Smooth muscle cell (in vitro differentiated cells): Measurements from ENCODE around the gene PYGB. TPM values are rescaled to one million over a fixed set of nuclear protein-coding genes. Genes with fewer than 3 reads are reported as not detected.

Experiments
- DNase-seq: peaks from one replicate; lab custom pipeline; 2025; ENCODE audit not compliant: unreplicated experiment; lab: John Stamatoyannopoulos, UW
- H2AFZ ChIP-seq: fragments of 200-600 bp; sonication (generic); 2 replicates; pipeline ENCODE4 v1.6.0; 2016; ENCODE audit warnings: antibody characterized with exemption, low read depth, mild to moderate bottlenecking
- H3F3A ChIP-seq: fragments of 200-600 bp; sonication (generic); 2 replicates; pipeline ENCODE4 v1.6.0; 2017; ENCODE audit warnings: antibody characterized with exemption, low read depth
- H3K27ac ChIP-seq: fragments of 200-600 bp; sonication (generic); 2 replicates; pipeline ENCODE4 v1.5.1; 2016; ENCODE audit warnings: low read depth, mild to moderate bottlenecking
- H3K27me3 ChIP-seq: fragments of 200-600 bp; sonication (generic); 2 replicates; pipeline ENCODE4 v1.6.1; 2016; ENCODE audit warnings: low read depth, mild to moderate bottlenecking
- H3K36me3 ChIP-seq: fragments of 200-600 bp; sonication (generic); 2 replicates; pipeline ENCODE4 v1.5.1; 2016; ENCODE audit warnings: low read depth
- H3K4me1 ChIP-seq: fragments of 200-600 bp; sonication (generic); 2 replicates; pipeline ENCODE4 v1.5.1; 2016; ENCODE audit warnings: low read depth
- H3K4me2 ChIP-seq: fragments of 200-600 bp; sonication (generic); 2 replicates; pipeline ENCODE4 v1.6.0; 2016; ENCODE audit warnings: mild to moderate bottlenecking
- H3K4me3 ChIP-seq: fragments of 200-600 bp; sonication (generic); 2 replicates; pipeline ENCODE4 v1.5.1; 2016; ENCODE audit warnings: mild to moderate bottlenecking
- H3K79me2 ChIP-seq: fragments of 200-600 bp; sonication (generic); 2 replicates; pipeline ENCODE4 v1.6.0; 2016; ENCODE audit warnings: low read depth, mild to moderate bottlenecking
- H3K9ac ChIP-seq: fragments of 200-600 bp; sonication (generic); 2 replicates; pipeline ENCODE4 v1.6.0; 2016; ENCODE audit warnings: low read depth
- H3K9me3 ChIP-seq: fragments of 200-600 bp; sonication (generic); replicated peaks from 2 replicates; pipeline ENCODE4 v1.5.1; 2016; ENCODE audit warnings: low read depth
- H4K20me1 ChIP-seq: fragments of 200-600 bp; sonication (generic); 2 replicates; pipeline ENCODE4 v1.6.0; 2016; ENCODE audit warnings: low read depth
- CTCF ChIP-seq: fragments of 200-600 bp; sonication (generic); IDR thresholded peaks from 2 replicates; pipeline ENCODE4 v1.5.1; 2017; ENCODE audit warnings: borderline replicate concordance, mild to moderate bottlenecking, antibody characterized with exemption; ENCODE audit not compliant: insufficient read depth, poor library complexity, severe bottlenecking
- WGBS: methylation state at CpG from one replicate; pipeline ENCODE4 v1.1.7; 2016; ENCODE audit warnings: low lambda C conversion rate; 5-methylcytosine and 5-hydroxymethylcytosine counted together
- polyA plus RNA-seq: library from polyadenylated mRNA; unstranded; fragments of >200 nt; fragmentation: Nextera tagmentation; extraction: Ambion mirVana; gene quantifications from 2 replicates; pipeline ENCODE4 v1.2.1, GENCODE V29; 2016
- total RNA-seq: library from RNA; depleted of rRNA; stranded (reverse); fragments of >200 nt; gene quantifications from 2 replicates; pipeline ENCODE4 v1.2.3, GENCODE V29; 2014

The PYGB gene
- total RNA-seq (31.8 and 44.4 TPM in 2 replicates), polyA plus RNA-seq (39.4 and 43.3 TPM in 2 replicates)

GRCh38 chr20:25247956-25248785, at the start of gene PYGB:
TSS of gene PYGB (plus strand) at chr20:25248085. CDS start at chr20:25248179, 94 bp downstream.
- under 1% methylated on average over 69 of the region's 113 CpGs for whole genome bisulfite sequencing
- peak within 1 kb of the TSS; percentile 63 for H3K9ac ChIP-seq
- H3K79me2 ChIP-seq: peaks cover 42% of the 10 kb centered on the region
- TF ChIP-seq CTCF: no peak
- H3K4me3 ChIP-seq: peak within 1 kb of the TSS; percentile 71
- no peaks in the 10 kb centered on the region for H3K36me3 ChIP-seq
- peak within 1 kb of the TSS; percentile 35 for H3K27ac ChIP-seq
- H3K9me3 ChIP-seq: no peaks in the 10 kb centered on the region
- H3K27me3 ChIP-seq: no peaks in the 10 kb centered on the region
- peak; percentile 76 for DNase-seq
- peak within 1 kb of the TSS; percentile 74 for H2AFZ ChIP-seq
- H4K20me1 ChIP-seq: peaks cover 44% of the 10 kb centered on the region
- no peaks in the 10 kb centered on the region for H3F3A ChIP-seq
- H3K4me2 ChIP-seq: peak within 1 kb of the TSS; percentile 93
- peaks cover 31% of the 10 kb centered on the region for H3K4me1 ChIP-seq

GRCh38 chr20:25198663-25199383, 49.1 kb upstream of the PYGB start:
- 83% methylated on average over 11 of the region's 11 CpGs for WGBS
- peaks cover 43% of the 10 kb centered on the region for H3K79me2 ChIP-seq
- H4K20me1 ChIP-seq: peaks cover 57% of the 10 kb centered on the region
- no peak for TF ChIP-seq CTCF
- no peak overlapping the region for H3K4me3 ChIP-seq
- no peaks in the 10 kb centered on the region for H3K36me3 ChIP-seq
- H3K27ac ChIP-seq: no peak overlapping the region
- H3K4me1 ChIP-seq: peaks cover 9% of the 10 kb centered on the region
- DNase-seq: no peak
- no peak overlapping the region for H3K9ac ChIP-seq
- no peaks in the 10 kb centered on the region for H3K27me3 ChIP-seq
- H3K4me2 ChIP-seq: no peak overlapping the region
- H3K9me3 ChIP-seq: no peaks in the 10 kb centered on the region
- no peak overlapping the region for H2AFZ ChIP-seq
- no peaks in the 10 kb centered on the region for H3F3A ChIP-seq

- no peak overlapping the region for H3K27ac ChIP-seq
Observed at GRCh38 chr20:25199473-25200260, 48.2 kb upstream of the PYGB start.

More at GRCh38 chr20:25199473-25200260, 48.2 kb upstream of the PYGB start:
- Histone ChIP-seq H3K9ac (no peak overlapping the region), H3K79me2 (peaks cover 51% of the 10 kb centered on the region), H3F3A (no peaks in the 10 kb centered on the region), H3K4me1 (peaks cover 14% of the 10 kb centered on the region), H3K36me3 (no peaks in the 10 kb centered on the region), H4K20me1 (peaks cover 64% of the 10 kb centered on the region), H2AFZ (no peak overlapping the region), H3K4me3 (no peak overlapping the region), H3K27me3 (no peaks in the 10 kb centered on the region), H3K4me2 (no peak overlapping the region), H3K9me3 (no peaks in the 10 kb centered on the region)
- no peak for DNase-seq
- TF ChIP-seq CTCF: no peak
- WGBS: 95% methylated on average over 5 of the region's 5 CpGs
